Prostate gland (tissue), 2 donors: ENCODE data around the gene CORIN.

Experiments used
- POLR2A ChIP-seq: fragments of 450-650 bp; IDR thresholded peaks from one replicate; pipeline ENCODE4 v1.6.1; 2016; ENCODE audit warnings: antibody characterized with exemption, mild to moderate bottlenecking
- TF ChIP-seq, protein P1 (sequence below), 4 experiments: fragments of 200-600 bp in 2 of 4; fragments of 450-650 bp in 2 of 4; sonication (generic) in 2 of 4; IDR thresholded peaks; 1 replicate in 3 of 4; 2 replicates in 1 of 4; pipeline ENCODE4 v1.5.1; 2016 to 2019; ENCODE audit warnings: antibody characterized with exemption in 4 of 4, mild to moderate bottlenecking in 2 of 4, moderate library complexity in 2 of 4

- TF ChIP-seq, protein P1, sequence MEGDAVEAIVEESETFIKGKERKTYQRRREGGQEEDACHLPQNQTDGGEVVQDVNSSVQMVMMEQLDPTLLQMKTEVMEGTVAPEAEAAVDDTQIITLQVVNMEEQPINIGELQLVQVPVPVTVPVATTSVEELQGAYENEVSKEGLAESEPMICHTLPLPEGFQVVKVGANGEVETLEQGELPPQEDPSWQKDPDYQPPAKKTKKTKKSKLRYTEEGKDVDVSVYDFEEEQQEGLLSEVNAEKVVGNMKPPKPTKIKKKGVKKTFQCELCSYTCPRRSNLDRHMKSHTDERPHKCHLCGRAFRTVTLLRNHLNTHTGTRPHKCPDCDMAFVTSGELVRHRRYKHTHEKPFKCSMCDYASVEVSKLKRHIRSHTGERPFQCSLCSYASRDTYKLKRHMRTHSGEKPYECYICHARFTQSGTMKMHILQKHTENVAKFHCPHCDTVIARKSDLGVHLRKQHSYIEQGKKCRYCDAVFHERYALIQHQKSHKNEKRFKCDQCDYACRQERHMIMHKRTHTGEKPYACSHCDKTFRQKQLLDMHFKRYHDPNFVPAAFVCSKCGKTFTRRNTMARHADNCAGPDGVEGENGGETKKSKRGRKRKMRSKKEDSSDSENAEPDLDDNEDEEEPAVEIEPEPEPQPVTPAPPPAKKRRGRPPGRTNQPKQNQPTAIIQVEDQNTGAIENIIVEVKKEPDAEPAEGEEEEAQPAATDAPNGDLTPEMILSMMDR (IDR thresholded peaks at IDR 0.05), result no peak
- no peak for TF ChIP-seq POLR2A
Measured at GRCh38 chr4:47597696-47598095, 240.2 kb downstream of the CORIN start.
